HCT116 (cell line): ENCODE data around the gene PM20D2.

Experiments
- CEBPB ChIP-seq: IDR thresholded peaks from 2 replicates; pipeline ENCODE4 v1.6.1; 2012; ENCODE audit warnings: low read depth
- ELF1 ChIP-seq: IDR thresholded peaks from 2 replicates; pipeline ENCODE4 v1.6.1; 2012; ENCODE audit warnings: low read depth, borderline replicate concordance
- EZH2 ChIP-seq: fragments of 200-600 bp; sonication (generic); IDR thresholded peaks from 2 replicates; pipeline ENCODE4 v1.6.1; 2017; ENCODE audit warnings: antibody characterized with exemption, mixed run types
- JUND ChIP-seq: IDR thresholded peaks from 2 replicates; pipeline ENCODE4 v1.6.1; 2012
- POLR2AphosphoS5 ChIP-seq: IDR thresholded peaks from 2 replicates; pipeline ENCODE4 v1.6.1; 2011; ENCODE audit warnings: mild to moderate bottlenecking, low read depth, low read length, moderate library complexity
- TF ChIP-seq, protein P1 (sequence below), 3 experiments: fragments of 200-600 bp in 1 of 3; sonication (generic) in 1 of 3; IDR thresholded peaks in 2 of 3; conservative IDR thresholded peaks in 1 of 3; 2 replicates each; pipeline ENCODE4 v1.5.1; 2012 to 2017; ENCODE audit warnings: low read depth in 2 of 3, low read length in 2 of 3, antibody characterized with exemption in 1 of 3, borderline replicate concordance in 1 of 3, control low read depth in 1 of 3, mild to moderate bottlenecking in 1 of 3, mixed read lengths in 1 of 3, mixed run types in 1 of 3, moderate library complexity in 1 of 3; ENCODE audit not compliant: insufficient read depth in 1 of 3

DNA sequence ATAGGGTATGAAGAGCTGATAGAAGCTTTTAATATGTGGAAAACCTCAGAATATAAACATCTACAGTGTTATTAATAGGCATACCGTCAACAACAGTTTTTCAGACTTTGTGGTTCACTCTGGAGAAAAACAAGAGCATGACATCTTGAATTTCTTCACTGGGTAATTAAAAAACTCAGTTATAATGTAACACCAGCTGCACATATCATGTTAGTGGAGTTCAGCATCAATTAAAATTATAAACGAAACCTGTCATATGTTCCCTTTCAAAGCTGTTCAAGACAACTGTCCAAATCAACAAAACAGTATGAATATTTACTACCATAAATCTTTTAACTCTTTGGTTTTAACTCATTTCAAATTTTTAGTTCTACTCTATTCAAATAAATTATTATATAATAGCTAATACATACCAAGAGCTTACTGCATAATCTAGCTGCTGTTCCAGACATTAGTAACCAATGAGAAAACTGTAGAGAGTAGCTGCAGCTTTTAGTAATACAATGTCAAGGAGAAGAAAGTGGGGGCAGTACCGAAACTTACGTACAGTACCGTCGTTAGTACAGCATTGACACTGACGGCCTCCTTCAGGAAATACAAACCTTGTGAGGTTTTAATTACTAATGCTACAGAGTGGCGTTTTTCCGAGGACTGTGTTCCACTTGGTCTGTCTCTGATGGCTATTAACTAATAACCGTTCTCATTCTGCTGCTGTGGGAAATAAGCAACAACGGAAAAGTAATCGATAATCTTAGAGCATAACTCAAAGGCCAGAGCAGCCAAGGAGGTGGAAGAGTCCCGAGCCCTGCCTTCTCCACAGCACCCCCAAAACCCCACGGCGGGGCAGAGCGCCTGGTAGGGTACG is 532 bp upstream of the PM20D2 start:
- TF ChIP-seq ELF1: no peak
- no peak; the same call in 1 of the 2 replicates for TF ChIP-seq JUND
- no peak for TF ChIP-seq POLR2AphosphoS5
- TF ChIP-seq CEBPB: no peak
- TF ChIP-seq, protein P1, sequence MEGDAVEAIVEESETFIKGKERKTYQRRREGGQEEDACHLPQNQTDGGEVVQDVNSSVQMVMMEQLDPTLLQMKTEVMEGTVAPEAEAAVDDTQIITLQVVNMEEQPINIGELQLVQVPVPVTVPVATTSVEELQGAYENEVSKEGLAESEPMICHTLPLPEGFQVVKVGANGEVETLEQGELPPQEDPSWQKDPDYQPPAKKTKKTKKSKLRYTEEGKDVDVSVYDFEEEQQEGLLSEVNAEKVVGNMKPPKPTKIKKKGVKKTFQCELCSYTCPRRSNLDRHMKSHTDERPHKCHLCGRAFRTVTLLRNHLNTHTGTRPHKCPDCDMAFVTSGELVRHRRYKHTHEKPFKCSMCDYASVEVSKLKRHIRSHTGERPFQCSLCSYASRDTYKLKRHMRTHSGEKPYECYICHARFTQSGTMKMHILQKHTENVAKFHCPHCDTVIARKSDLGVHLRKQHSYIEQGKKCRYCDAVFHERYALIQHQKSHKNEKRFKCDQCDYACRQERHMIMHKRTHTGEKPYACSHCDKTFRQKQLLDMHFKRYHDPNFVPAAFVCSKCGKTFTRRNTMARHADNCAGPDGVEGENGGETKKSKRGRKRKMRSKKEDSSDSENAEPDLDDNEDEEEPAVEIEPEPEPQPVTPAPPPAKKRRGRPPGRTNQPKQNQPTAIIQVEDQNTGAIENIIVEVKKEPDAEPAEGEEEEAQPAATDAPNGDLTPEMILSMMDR (IDR thresholded peaks at IDR 0.05 in 2 of 3, conservative IDR thresholded peaks at IDR 0.05 in 1 of 3; ENCODE audit: borderline replicate concordance in 1 of 3, insufficient read depth in 1 of 3, low read depth in 2 of 3, low read length in 2 of 3): no peak
- TF ChIP-seq EZH2: no peak
